NCI-H2107 treated with DMSO at 0.1 percent for 48 hours (cell line): ENCODE results near the gene EEF1E1.

Source experiments
- DNase-seq: peaks from one replicate; lab custom pipeline; 2025; ENCODE audit not compliant: unreplicated experiment; lab: John Stamatoyannopoulos, UW

Gene EEF1E1

DNA sequence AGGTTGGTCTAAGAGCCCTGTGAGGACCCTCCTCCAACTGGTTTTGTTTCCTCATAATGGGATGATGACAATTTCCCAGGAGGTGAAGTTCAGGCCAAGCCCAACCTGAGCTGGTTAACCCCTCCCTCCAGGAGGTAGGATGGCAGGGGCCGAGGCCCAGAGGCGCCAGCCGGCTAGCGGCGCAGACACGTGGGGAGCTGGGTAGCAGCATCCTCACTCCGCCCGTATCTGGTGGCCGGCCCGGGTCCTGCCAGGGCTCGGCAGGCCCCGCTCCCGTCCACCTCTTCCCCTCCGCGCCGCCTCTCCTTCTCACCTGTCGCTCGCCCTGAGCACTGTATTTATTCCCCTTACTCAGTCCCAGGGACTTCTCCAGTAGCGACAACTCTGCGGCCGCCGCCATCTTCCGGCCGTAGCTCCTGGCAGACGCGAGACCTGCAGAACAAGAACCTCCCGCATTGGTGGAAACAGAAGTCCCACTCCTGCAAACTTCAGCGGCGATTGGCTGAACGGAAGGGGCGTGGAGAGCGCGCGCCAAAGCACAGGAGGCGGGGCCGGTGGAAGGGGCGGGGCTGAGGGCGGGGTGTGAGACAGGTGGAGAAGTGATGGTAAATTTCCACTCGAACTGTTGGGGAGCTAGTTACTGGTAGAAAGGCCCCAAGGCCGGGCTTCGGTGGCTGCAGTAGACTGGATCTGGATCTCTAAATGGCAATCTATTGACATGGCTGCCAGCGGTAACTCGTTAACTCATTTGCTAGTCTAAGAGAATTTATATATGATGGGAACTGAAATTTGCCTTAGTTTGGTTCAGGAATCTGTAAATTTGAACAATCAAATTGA lies at the start of gene EEF1E1:
TSS of gene EEF1E1 (minus strand) at position 427 of the 837 bp plus-strand sequence. CDS start at position 400, 27 bp downstream.
- DNase-seq = peak; percentile 86

DNA sequence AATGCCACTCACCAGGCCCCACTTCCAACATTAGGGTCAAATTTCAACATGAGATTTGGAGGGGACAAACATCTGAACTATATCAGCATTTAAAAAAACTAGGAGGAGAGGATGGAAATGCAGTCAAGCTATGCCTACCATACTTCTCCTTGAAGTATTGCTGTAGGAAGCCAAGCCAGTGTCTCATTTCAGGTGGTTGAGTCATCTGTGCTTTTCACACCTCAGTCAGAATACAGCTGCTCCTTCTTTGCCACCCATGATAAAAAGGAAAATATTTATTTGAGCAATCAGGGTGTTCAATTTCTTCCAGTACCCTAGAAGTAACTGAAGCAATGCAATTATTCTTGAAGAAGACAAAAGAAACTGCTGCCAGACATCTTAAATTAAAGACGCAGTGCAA lies 47.0 kb upstream of the EEF1E1 start:
- no peak for DNase-seq

- no peak for DNase-seq
These were observed 41.6 kb upstream of the EEF1E1 start for GRCh38 chr6:8143945-8144344.

GRCh38 chr6:8139451-8139850 lies 37.1 kb upstream of the EEF1E1 start:
- DNase-seq = no peak

- no peak for DNase-seq
These were observed 35.2 kb upstream of the EEF1E1 start for GRCh38 chr6:8137529-8137939.

- DNase-seq = no peak
These were observed 32.9 kb upstream of the EEF1E1 start for GRCh38 chr6:8135276-8135675.

DNA sequence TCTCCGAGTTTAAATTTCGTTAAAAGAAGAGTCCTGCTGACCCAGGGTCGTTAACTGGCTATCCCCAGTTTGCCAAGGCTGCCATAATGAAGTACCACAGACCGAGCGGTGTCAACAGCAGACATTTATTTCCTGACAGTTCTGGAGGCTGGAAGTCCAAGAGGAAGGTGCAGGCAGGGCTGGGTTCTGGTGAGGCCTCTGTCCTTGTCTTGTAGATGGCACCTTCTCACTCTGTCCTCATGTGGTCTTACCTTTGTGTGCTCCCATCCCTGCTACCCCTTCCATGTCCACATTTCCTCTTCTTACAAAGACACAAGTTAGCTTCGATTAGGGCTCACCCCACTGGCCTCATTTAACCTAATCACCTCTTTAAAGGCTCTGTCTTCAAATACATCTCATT lies 29.8 kb upstream of the EEF1E1 start:
- no peak for DNase-seq

GRCh38 chr6:8131265-8131897 lies 29.0 kb upstream of the EEF1E1 start:
- DNase-seq = peak; percentile 12

- DNase-seq = no peak
These were observed 28.1 kb upstream of the EEF1E1 start for GRCh38 chr6:8130399-8130798.

DNA sequence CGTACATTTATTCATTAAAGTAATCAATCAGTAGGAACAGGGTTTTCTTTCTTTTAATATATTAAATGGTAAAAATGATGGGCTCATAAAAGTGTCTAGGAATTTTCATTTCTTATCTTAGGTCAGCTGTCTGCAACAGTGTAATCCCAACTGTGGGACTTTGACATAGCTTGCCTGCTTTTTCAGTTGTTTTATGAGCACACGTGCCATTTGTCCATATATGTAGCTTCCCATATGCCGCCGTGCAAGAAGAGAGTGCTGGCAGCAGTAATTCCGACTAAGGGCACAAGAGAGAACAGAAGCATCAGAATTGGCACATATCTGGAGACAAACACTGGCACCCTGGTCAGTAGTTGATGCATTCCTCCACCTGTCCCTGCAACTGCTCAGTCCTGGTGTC lies 20.9 kb upstream of the EEF1E1 start:
- no peak for DNase-seq

DNA sequence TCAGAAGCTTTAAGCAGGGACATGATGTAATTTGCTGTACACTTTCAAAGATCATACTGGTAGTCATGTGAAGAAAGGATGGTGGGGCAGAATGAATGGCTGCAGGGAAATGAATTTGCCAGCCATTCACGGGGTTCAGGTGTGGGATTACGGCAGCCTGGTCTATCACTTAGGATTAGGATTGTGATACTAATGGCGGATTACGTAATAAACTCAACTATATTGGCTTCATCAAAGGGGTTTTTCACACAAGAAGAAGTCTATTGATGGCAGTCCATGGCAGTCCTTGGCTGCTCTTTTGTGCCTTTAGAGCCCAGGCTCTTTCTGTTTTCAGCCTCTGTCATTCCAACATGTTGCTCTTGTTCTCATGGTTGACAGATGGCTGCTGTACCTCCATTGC lies 12.6 kb upstream of the EEF1E1 start:
- DNase-seq = no peak

GRCh38 chr6:8113131-8113654 lies 10.8 kb upstream of the EEF1E1 start:
- DNase-seq = no peak

GRCh38 chr6:8110725-8111124 lies 8.4 kb upstream of the EEF1E1 start:
- no peak for DNase-seq

DNA sequence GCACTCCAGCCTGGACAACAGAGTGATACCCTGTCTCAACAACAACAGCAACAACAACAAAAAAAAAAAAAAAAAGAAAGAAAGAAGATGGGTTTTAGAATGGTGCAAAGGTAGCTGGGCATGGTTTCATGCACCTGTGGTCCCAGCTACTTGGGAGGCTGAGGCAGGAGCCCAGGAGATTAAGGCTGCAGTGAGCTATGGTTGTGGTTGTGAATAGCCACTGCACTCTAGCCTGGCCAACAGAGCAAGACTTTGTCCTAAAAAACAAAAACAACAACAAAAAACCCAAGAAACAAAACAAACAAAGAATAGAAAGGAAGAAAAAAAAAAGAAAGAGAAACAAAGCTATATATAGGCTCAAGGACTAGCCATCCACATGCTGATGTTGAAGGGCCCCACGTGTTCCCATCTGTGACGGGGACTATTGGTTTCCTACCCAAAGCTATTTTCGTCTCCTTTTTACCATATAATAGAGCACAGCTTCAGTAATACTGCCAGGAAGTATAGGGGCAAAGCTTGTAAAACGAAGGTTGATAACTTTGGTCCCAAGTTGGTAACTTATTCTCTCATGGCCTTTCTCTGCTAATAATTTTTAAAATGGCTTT lies 7.9 kb upstream of the EEF1E1 start:
- DNase-seq = no peak

- DNase-seq = no peak
These were observed 6.6 kb upstream of the EEF1E1 start for GRCh38 chr6:8108759-8109539.

GRCh38 chr6:8108031-8108660 lies 5.8 kb upstream of the EEF1E1 start:
- no peak for DNase-seq

DNA sequence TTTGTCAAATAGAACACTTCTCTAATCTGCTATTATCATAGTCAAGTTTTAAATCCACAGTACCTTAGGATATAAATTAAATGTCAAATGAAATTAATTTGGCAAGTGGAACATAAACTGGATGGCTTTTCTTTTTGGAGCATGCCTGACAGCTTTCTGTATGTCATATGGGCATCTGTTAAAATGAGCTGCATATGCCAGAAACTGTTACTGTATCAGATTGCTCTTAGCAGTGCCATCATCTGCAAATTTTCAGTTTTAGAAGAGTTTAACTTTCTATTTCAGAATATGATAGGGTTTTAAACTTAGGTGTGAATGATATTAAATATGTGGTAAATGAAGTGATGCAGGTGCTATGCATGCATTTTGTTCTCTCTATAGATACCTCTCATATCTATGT lies 3.4 kb upstream of the EEF1E1 start:
- no peak for DNase-seq

GRCh38 chr6:8103726-8104125 lies 1.4 kb upstream of the EEF1E1 start:
- no peak for DNase-seq

DNA sequence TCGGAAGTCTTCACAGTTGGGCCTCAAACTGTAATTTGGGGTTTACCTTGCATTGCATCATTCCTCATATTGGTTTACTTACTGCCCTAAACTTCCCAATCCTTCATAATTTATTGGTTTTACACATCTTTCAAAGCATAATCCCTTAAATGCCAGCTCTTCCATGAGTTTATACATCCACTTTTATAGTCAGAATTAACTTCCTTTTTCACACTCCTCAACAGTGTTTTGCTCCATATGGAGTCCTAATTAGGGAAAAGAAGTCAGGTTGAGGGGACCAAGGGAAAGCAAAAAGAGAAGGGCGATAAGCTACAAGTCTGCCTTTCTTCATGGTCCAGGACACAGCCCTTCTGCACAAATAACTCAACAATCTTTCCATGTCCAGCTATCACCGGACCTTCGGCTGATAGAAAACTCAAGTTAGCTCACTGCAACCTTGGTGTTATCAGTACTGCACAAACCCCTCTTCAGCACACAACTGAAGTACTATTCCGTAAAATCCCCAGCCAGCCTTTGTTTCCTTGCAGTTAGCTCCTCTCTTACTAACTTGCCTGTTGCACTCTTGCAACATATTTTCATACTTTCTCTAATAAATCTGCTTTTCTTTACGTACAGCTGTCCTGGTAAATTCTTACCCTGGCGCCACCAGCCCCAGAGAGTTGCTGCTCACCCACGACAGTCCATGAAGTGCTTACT lies 2.0 kb downstream of the EEF1E1 start:
- no peak for DNase-seq

- DNase-seq = no peak
These were observed 11.7 kb downstream of the EEF1E1 start for GRCh38 chr6:8090650-8091049.
